Mucosa of stomach (tissue), 1 donor: ENCODE results near the gene SESN2.

Experiments
- H3K27me3 ChIP-seq: one replicate; pipeline ENCODE4 v1.7.0; 2013; ENCODE audit warnings: mild to moderate bottlenecking, low read length; ENCODE audit not compliant: control insufficient read depth, insufficient read depth
- H3K36me3 ChIP-seq: one replicate; pipeline ENCODE4 v1.7.0; 2013; ENCODE audit warnings: low read length; ENCODE audit not compliant: control insufficient read depth, insufficient read depth
- H3K4me1 ChIP-seq: one replicate; pipeline ENCODE4 v1.7.0; 2013; ENCODE audit warnings: mild to moderate bottlenecking, low read length; ENCODE audit not compliant: control insufficient read depth, insufficient read depth
- H3K4me3 ChIP-seq: one replicate; pipeline ENCODE4 v1.7.0; 2013; ENCODE audit warnings: low read length
- H3K9ac ChIP-seq: one replicate; pipeline ENCODE4 v1.7.0; 2013; ENCODE audit warnings: mild to moderate bottlenecking, low read length, moderate library complexity
- H3K9me3 ChIP-seq: one replicate; pipeline ENCODE4 v1.7.0; 2013; ENCODE audit warnings: mild to moderate bottlenecking, low read length, moderate library complexity; ENCODE audit not compliant: control insufficient read depth
- donor health status: Pancreatic carcinoma.

SESN2 gene

DNA sequence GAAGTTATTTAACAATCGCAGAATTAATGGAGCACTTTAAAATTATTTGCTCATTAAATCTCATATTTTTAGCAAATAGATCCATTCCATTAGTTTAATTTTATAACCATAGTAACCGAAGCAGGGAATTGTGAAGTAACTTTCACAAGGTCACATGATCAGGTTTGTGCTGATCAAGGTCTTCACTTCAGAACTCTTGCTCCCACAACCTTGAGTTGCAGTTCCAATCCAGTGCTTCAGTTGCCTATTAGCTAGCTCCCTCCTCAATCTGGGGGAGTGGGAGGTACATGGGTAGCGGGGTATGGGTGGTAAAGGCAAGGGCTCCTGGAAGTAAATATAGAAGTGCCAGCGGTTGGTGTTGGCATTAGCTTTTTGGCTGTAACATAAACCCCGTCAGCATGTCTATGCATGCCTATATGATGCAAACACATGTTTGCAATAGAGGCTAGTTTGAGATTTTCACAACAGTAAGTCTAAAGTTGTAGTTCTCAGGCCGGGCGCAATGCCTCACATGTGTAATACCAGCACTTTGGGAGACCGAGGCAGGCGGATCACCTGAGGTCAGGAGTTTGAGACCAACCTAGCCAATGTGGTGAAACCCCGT lies 17.6 kb upstream of the SESN2 start:
- Histone ChIP-seq H3K36me3 (no peaks in the 10 kb centered on the region), H3K4me3 (peak overlapping the region; percentile 25), H3K9me3 (no peaks in the 10 kb centered on the region), H3K9ac (no peak overlapping the region), H3K27me3 (no peaks in the 10 kb centered on the region), H3K4me1 (peaks cover 33% of the 10 kb centered on the region)

GRCh38 chr1:28243685-28244311 lies 15.5 kb upstream of the SESN2 start:
- Histone ChIP-seq H3K4me3 (no peak overlapping the region), H3K36me3 (no peaks in the 10 kb centered on the region), H3K9ac (peak overlapping the region; percentile 44), H3K27me3 (no peaks in the 10 kb centered on the region), H3K9me3 (no peaks in the 10 kb centered on the region), H3K4me1 (peaks cover 37% of the 10 kb centered on the region)

DNA sequence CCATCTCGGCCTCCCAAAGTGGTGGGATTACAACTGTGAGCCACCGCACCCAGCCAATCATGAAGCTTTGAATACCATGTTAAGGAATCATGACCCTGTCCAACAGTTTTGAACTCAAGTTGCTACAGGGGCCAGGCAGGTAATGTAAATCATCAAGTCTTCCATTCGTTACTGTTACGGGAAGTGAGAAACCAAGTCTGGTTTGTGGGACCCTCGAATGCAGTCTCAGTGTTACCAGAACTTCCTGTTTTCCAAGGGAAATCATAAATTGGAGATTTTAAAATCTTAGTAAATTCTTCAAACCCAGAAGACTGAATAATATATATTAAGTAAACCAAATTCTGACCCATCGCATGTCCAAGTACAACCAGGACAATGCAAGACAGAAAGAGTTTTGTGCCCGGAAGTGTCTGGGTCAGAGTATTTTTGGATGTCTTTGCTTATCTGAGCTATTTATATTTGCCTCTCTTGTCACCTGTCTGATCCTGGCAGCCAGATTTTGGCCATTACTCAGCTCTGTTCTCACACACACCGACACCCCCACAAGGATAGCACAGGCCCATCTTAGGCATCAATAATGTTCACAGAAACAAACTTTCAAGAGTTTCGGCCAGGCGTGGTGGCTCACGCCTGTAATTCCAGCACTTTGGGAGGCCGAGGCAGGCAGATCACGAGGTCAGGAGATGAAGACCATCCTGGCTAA lies 14.6 kb upstream of the SESN2 start:
- Histone ChIP-seq H3K4me3 (no peak overlapping the region), H3K27me3 (no peaks in the 10 kb centered on the region), H3K9me3 (no peaks in the 10 kb centered on the region), H3K36me3 (no peaks in the 10 kb centered on the region), H3K9ac (peak overlapping the region; percentile 24), H3K4me1 (peaks cover 46% of the 10 kb centered on the region)

DNA sequence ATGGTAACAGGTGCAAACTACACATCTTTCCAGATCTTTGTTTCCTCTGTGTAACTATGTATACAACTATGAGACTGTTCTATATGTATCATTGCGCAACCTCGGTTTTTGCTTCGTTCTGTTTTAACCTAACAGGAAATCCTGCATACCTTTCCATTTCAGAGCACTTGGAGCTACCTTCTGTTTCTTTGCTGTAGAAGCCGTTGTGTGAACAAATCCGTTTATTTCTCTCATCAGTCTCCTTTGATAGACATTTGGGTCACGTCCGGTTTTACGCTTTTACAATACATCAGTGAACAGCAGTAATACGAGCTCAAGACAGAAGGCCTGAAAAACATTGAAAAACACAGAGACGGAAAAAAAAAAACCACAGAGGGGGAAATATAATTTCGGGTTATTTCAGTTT lies 12.9 kb upstream of the SESN2 start:
- no peaks in the 10 kb centered on the region for H3K27me3 ChIP-seq
- peak overlapping the region; percentile 92 for H3K4me3 ChIP-seq
- peaks cover 52% of the 10 kb centered on the region for H3K4me1 ChIP-seq
- H3K9ac ChIP-seq = peak overlapping the region; percentile 79
- H3K36me3 ChIP-seq = no peaks in the 10 kb centered on the region
- H3K9me3 ChIP-seq = no peaks in the 10 kb centered on the region

DNA sequence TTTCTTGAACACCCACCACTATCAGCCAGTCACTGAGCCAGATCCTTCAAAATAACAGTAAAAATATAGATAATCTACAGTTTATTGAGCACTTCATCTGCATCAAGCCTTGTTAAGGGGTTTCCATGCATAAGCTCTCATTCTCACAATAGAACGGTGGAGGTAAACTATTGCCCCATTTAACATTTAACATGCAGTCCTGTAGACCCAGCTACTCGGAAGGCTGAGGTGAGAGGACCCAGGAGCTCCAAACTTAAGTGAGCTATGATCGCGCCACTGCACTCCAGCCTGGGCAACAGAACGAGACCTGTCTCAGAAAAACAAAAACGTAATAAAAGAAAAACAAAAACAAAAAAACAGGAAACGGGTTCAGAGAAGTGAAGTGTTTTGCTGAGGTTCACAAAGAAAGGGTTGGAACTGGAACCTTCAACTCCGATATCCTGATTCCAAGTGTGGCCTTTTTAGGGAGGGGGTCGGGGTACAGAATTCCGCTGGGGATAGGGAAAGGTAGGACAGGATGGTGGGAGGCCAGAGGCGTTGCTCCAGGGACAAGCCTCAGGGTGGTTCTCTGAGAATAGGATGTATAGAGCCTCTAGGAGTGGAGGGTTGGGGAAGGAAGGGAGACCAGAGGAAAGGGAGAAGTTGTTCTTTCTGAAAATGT lies 11.6 kb upstream of the SESN2 start:
- peaks cover 52% of the 10 kb centered on the region for H3K4me1 ChIP-seq
- H3K4me3 ChIP-seq = no peak overlapping the region
- no peaks in the 10 kb centered on the region for H3K27me3 ChIP-seq
- H3K36me3 ChIP-seq = no peaks in the 10 kb centered on the region
- no peaks in the 10 kb centered on the region for H3K9me3 ChIP-seq
- peak overlapping the region; percentile 50 for H3K9ac ChIP-seq

- no peaks in the 10 kb centered on the region for H3K36me3 ChIP-seq
- no peaks in the 10 kb centered on the region for H3K27me3 ChIP-seq
- H3K4me1 ChIP-seq = peaks cover 45% of the 10 kb centered on the region
- H3K4me3 ChIP-seq = no peak overlapping the region
- peak overlapping the region; percentile 16 for H3K9ac ChIP-seq
- H3K9me3 ChIP-seq = no peaks in the 10 kb centered on the region
These were observed 10.9 kb upstream of the SESN2 start for GRCh38 chr1:28248273-28249012.

DNA sequence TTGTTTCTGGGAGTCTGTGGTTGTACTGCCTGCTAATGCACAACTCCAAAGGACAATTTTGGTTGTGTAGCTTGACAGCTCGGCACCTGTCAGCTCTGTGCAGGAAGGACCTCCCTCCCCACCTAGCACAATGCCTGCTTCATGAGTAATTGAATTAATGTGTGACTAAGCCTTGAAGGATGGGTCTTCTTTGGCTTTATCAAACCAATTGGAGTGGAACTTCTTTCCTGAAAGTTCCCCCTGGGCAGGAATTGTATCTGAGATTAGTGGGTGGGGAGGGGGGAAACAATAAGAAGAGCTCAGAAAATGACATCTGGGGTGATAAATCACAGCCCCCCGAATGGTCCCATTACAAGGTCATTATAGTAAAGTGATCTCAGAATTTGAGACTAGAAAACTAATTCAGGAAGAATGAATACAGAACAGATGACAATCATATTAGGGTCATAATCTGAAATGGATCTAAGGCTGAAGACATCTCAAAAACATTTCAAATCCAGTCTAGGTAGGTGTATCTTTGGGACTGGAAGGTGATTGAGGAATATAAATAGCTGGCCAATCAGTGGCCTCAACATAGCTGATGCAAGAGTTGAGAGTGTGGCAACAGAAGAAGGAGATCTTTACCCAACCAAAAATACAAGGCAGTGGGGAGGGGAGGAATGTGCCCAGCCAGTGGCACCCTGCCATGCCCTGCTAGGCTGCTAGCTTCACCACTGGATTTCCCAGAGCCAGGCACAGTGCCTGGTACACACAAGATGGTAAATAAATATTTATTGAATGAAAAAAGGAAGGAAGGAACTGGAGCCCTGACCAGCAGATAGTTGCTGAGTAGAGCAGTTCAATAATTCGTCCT lies 10.1 kb upstream of the SESN2 start:
- no peak overlapping the region for H3K4me3 ChIP-seq
- no peak overlapping the region for H3K9ac ChIP-seq
- no peaks in the 10 kb centered on the region for H3K9me3 ChIP-seq
- peaks cover 38% of the 10 kb centered on the region for H3K4me1 ChIP-seq
- H3K36me3 ChIP-seq = no peaks in the 10 kb centered on the region
- H3K27me3 ChIP-seq = no peaks in the 10 kb centered on the region

DNA sequence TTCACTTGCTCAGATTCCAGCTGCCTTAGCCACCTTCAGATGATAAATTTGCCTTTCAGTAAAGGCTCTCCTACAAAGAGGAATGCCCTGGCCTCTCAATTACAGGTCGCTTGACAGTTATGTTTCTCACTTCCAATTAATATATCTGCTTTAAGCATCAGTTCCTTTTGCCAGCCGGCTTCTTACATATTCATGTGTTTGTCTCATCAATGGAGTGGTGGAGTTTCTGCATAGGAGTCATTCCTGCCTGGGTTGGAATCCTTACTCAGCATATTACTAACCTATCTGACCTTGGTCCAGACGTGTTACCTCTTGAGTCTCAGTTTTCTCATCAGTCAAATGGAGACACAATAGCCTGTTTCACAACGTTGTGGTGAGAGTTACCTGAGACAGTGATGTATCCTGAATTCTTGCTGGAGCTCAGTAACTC lies 9.4 kb upstream of the SESN2 start:
- no peak overlapping the region for H3K4me3 ChIP-seq
- no peaks in the 10 kb centered on the region for H3K9me3 ChIP-seq
- peaks cover 31% of the 10 kb centered on the region for H3K4me1 ChIP-seq
- H3K9ac ChIP-seq = no peak overlapping the region
- H3K36me3 ChIP-seq = no peaks in the 10 kb centered on the region
- H3K27me3 ChIP-seq = no peaks in the 10 kb centered on the region

- Histone ChIP-seq H3K4me3 (no peak overlapping the region), H3K4me1 (peaks cover 14% of the 10 kb centered on the region), H3K9me3 (no peaks in the 10 kb centered on the region), H3K27me3 (no peaks in the 10 kb centered on the region), H3K36me3 (no peaks in the 10 kb centered on the region), H3K9ac (no peak overlapping the region)
These were observed 3.0 kb upstream of the SESN2 start for GRCh38 chr1:28256197-28256827.

DNA sequence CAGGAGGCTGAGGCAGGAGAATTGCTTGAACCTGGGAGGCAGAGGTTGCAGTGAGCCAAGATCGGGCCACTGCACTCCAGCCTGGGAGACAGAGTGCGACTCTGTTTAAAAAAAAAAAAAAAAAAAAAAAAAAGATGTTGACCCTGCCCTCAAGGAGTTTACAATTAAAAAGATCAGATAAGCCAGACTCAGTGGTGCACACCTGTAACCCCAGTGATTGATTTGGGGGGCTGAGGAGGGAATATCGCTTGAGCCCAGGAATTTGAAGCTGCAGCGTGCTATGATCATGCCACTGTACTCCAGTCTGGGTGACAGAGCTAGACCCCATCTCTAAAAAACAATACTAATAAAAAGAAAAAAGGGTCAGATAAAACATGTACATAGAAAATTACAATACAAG lies 1.6 kb upstream of the SESN2 start:
- Histone ChIP-seq H3K27me3 (no peaks in the 10 kb centered on the region), H3K9me3 (no peaks in the 10 kb centered on the region), H3K9ac (no peak overlapping the region), H3K4me3 (no peak overlapping the region), H3K36me3 (no peaks in the 10 kb centered on the region), H3K4me1 (peaks cover 16% of the 10 kb centered on the region)
